SH-SY5Y (cell line): ENCODE data around the gene RAB19.

Experiments
- GATA2 ChIP-seq: IDR thresholded peaks from 2 replicates; pipeline ENCODE4 v1.6.1; 2011; ENCODE audit warnings: mild to moderate bottlenecking, low read depth, low read length
- GATA3 ChIP-seq: IDR thresholded peaks from 2 replicates; pipeline ENCODE4 v1.6.1; 2011; ENCODE audit warnings: low read depth, mild to moderate bottlenecking, low read length, moderate library complexity

Gene RAB19

GRCh38 chr7:140403878-140404564 lies at the start of gene RAB19:
TSS of gene RAB19 (plus strand) at chr7:140404058. CDS start at chr7:140407647, 3,589 bp downstream.
- TF ChIP-seq GATA2 = no peak

GRCh38 chr7:140358024-140358411 lies 45.8 kb upstream of the RAB19 start:
- TF ChIP-seq GATA2 = no peak
- TF ChIP-seq GATA3 = no peak

- TF ChIP-seq GATA2 = no peak
- TF ChIP-seq GATA3 = no peak
Measured at GRCh38 chr7:140358412-140359051, 45.3 kb upstream of the RAB19 start.

- TF ChIP-seq GATA3 = no peak
- no peak for TF ChIP-seq GATA2
Measured at GRCh38 chr7:140360697-140361229, 43.1 kb upstream of the RAB19 start.

GRCh38 chr7:140364819-140365218 lies 39.0 kb upstream of the RAB19 start:
- TF ChIP-seq GATA2 (no peak), GATA3 (no peak)

GRCh38 chr7:140367528-140367927 lies 36.3 kb upstream of the RAB19 start:
- TF ChIP-seq GATA3 (no peak), GATA2 (no peak)

GRCh38 chr7:140369294-140369693 lies 34.6 kb upstream of the RAB19 start:
- TF ChIP-seq GATA3 (no peak), GATA2 (no peak)

- TF ChIP-seq GATA2 (no peak), GATA3 (no peak)
Measured at GRCh38 chr7:140375323-140375722, 28.5 kb upstream of the RAB19 start.

- TF ChIP-seq GATA3 (no peak), GATA2 (no peak)
Measured at GRCh38 chr7:140375892-140376730, 27.7 kb upstream of the RAB19 start.

- TF ChIP-seq GATA3 (no peak), GATA2 (no peak)
Measured at GRCh38 chr7:140383954-140384713, 19.7 kb upstream of the RAB19 start.

GRCh38 chr7:140384894-140385545 lies 18.8 kb upstream of the RAB19 start:
- TF ChIP-seq GATA2 (no peak), GATA3 (no peak)

- TF ChIP-seq GATA2 = no peak
Measured at GRCh38 chr7:140389445-140389844, 14.4 kb upstream of the RAB19 start.

GRCh38 chr7:140390034-140390433 lies 13.8 kb upstream of the RAB19 start:
- no peak for TF ChIP-seq GATA3
- no peak for TF ChIP-seq GATA2
